H1 (cell line): Measurements from ENCODE around the gene BBIP1. TPM values are rescaled to one million over a fixed set of nuclear protein-coding genes. Genes with fewer than 3 reads are reported as not detected.

Source experiments
- CTCF ChIA-PET: fragments of 300-600 bp; sonication (Branson Sonifier 250); formaldehyde crosslinking; loops from one replicate; lab custom pipeline; 2021; ENCODE audit not compliant: partially characterized antibody; lab: Charles Lee
- POLR2A ChIA-PET: fragments of 300-600 bp; sonication (Branson Sonifier 250); formaldehyde crosslinking; loops from one replicate; lab custom pipeline; 2021; ENCODE audit warnings: inconsistent platforms; ENCODE audit not compliant: partially characterized antibody; lab: Charles Lee
- DNase-seq, 2 experiments: peaks; one replicate each; pipeline versions ENCODE4 v3.0.0 to v3.0.0-alpha.2; 2010 to 2022; ENCODE audit warnings: low spot score in 2 of 2, low read depth in 1 of 2, mixed read lengths in 1 of 2
- FAIRE-seq: peaks from 2 replicates; lab custom pipeline; 2011; peaks lifted over from hg19 to GRCh38; lab: Jason Lieb, UNC
- H2AFZ ChIP-seq: 2 replicates; pipeline ENCODE4 v1.8.1; 2012; ENCODE audit warnings: low read length, inconsistent platforms
- H2AK5ac ChIP-seq: 2 replicates; pipeline ENCODE4 v1.6.1; 2013; ENCODE audit warnings: low read depth, low read length
- H2BK120ac ChIP-seq: replicated peaks from 2 replicates; pipeline ENCODE3; 2013; ENCODE audit warnings: low read depth, low read length, inconsistent platforms
- H2BK12ac ChIP-seq: 2 replicates; pipeline ENCODE4 v1.6.1; 2013; ENCODE audit warnings: low read depth, low read length
- H2BK15ac ChIP-seq: 2 replicates; pipeline ENCODE4 v1.6.1; 2013; ENCODE audit warnings: low read length
- H2BK20ac ChIP-seq: 2 replicates; pipeline ENCODE4 v1.6.1; 2013; ENCODE audit warnings: low read length
- H2BK5ac ChIP-seq: 2 replicates; pipeline ENCODE4 v1.6.1; 2013; ENCODE audit warnings: low read depth, low read length
- H3K14ac ChIP-seq: 2 replicates; pipeline ENCODE4 v1.6.1; 2013; ENCODE audit warnings: inconsistent platforms; ENCODE audit not compliant: insufficient read length
- H3K18ac ChIP-seq: 2 replicates; pipeline ENCODE4 v1.6.1; 2013; ENCODE audit warnings: low read length; ENCODE audit errors: extremely low read depth
- H3K23ac ChIP-seq: 2 replicates; pipeline ENCODE4 v1.6.1; 2013; ENCODE audit warnings: inconsistent platforms; ENCODE audit not compliant: insufficient read length
- H3K23me2 ChIP-seq: 2 replicates; pipeline ENCODE4 v1.6.1; 2013; ENCODE audit warnings: low read depth, low read length
- H3K27ac ChIP-seq: 2 replicates; pipeline ENCODE4 v1.6.1; 2011; ENCODE audit warnings: low read depth, low read length, inconsistent platforms
- H3K27me3 ChIP-seq, 4 experiments: replicated peaks in 1 of 4; 1 replicate in 1 of 4; 2 replicates in 3 of 4; pipeline versions ENCODE4 v1.6.1 to v1.8.1; 2011 to 2013; ENCODE audit warnings: low read length in 3 of 4, mild to moderate bottlenecking in 3 of 4, inconsistent platforms in 2 of 4, mixed read lengths in 2 of 4, moderate library complexity in 1 of 4; ENCODE audit not compliant: control insufficient read depth in 3 of 4, insufficient read depth in 3 of 4; ENCODE audit errors: extremely low read depth in 1 of 4
- H3K36me3 ChIP-seq, 4 experiments: 2 replicates each; pipeline versions ENCODE4 v1.6.1 to v1.8.1; 2011 to 2013; ENCODE audit warnings: mild to moderate bottlenecking in 4 of 4, low read length in 3 of 4, moderate library complexity in 2 of 4, control low read depth in 1 of 4, inconsistent platforms in 1 of 4; ENCODE audit not compliant: insufficient read depth in 4 of 4, control insufficient read depth in 2 of 4
- H3K4ac ChIP-seq: replicated peaks from 2 replicates; pipeline ENCODE3; 2013; ENCODE audit warnings: low read length, low read depth, mixed read lengths, inconsistent platforms; ENCODE audit not compliant: insufficient read length
- H3K4me1 ChIP-seq, 4 experiments: replicated peaks in 1 of 4; 1 replicate in 1 of 4; 2 replicates in 3 of 4; pipeline versions ENCODE4 v1.6.1 to v1.8.1; 2011 to 2013; ENCODE audit warnings: low read length in 3 of 4, inconsistent platforms in 2 of 4, mixed read lengths in 1 of 4; ENCODE audit not compliant: insufficient read depth in 4 of 4, control insufficient read depth in 3 of 4
- H3K4me2 ChIP-seq, 2 experiments: 2 replicates each; pipeline versions ENCODE4 v1.6.1 to v1.8.1; 2011 to 2013; ENCODE audit warnings: low read depth in 2 of 2, low read length in 2 of 2, control low read depth in 1 of 2, inconsistent platforms in 1 of 2, mild to moderate bottlenecking in 1 of 2; ENCODE audit not compliant: insufficient read depth in 1 of 2
- H3K4me3 ChIP-seq, 4 experiments: fragments of 200-600, 300-600 bp in 1 of 4; sonication (generic), shearing (Covaris generic), sonication (Bioruptor Twin) in 1 of 4; 2 replicates each; pipeline versions ENCODE4 v1.5.1 to v1.8.1; 2011 to 2016; ENCODE audit warnings: low read length in 4 of 4, low read depth in 3 of 4, control low read depth in 2 of 4, inconsistent platforms in 2 of 4, mild to moderate bottlenecking in 2 of 4, mixed read lengths in 1 of 4, moderate library complexity in 1 of 4; ENCODE audit not compliant: insufficient read depth in 2 of 4; ENCODE audit errors: extremely low read depth in 1 of 4
- H3K56ac ChIP-seq: replicated peaks from 2 replicates; pipeline ENCODE3; 2013; ENCODE audit warnings: low read depth, mild to moderate bottlenecking, mixed read lengths, low read length, inconsistent platforms; ENCODE audit not compliant: insufficient read length
- H3K79me1 ChIP-seq: 2 replicates; pipeline ENCODE4 v1.6.1; 2013; ENCODE audit warnings: low read depth, low read length, control low read depth
- H3K79me2 ChIP-seq, 2 experiments: 2 replicates each; pipeline versions ENCODE4 v1.6.1 to v1.8.1; 2012 to 2013; ENCODE audit warnings: low read length in 2 of 2, mild to moderate bottlenecking in 2 of 2, inconsistent platforms in 1 of 2; ENCODE audit not compliant: insufficient read depth in 2 of 2, control insufficient read depth in 1 of 2
- H3K9ac ChIP-seq, 4 experiments: replicated peaks in 1 of 4; 1 replicate in 1 of 4; 2 replicates in 3 of 4; pipeline versions ENCODE4 v1.6.1 to v1.8.1; 2011 to 2013; ENCODE audit warnings: low read depth in 3 of 4, low read length in 3 of 4, control low read depth in 2 of 4, mild to moderate bottlenecking in 2 of 4, moderate library complexity in 2 of 4, inconsistent platforms in 1 of 4; ENCODE audit errors: extremely low read depth in 1 of 4
- H3K9me3 ChIP-seq, 2 experiments: 2 replicates each; pipeline versions ENCODE4 v1.6.1 to v1.8.1; 2012 to 2013; ENCODE audit warnings: mild to moderate bottlenecking in 2 of 2, moderate library complexity in 2 of 2, control low read depth in 1 of 2, inconsistent platforms in 1 of 2, low read depth in 1 of 2, low read length in 1 of 2, mixed read lengths in 1 of 2; ENCODE audit not compliant: insufficient read depth in 2 of 2
- H4K20me1 ChIP-seq, 2 experiments: replicated peaks in 1 of 2; 2 replicates each; pipeline versions ENCODE3 to v1.8.1; 2011 to 2013; ENCODE audit warnings: inconsistent platforms in 2 of 2, low read length in 2 of 2, mild to moderate bottlenecking in 1 of 2; ENCODE audit not compliant: insufficient read depth in 2 of 2, control insufficient read depth in 1 of 2
- H4K5ac ChIP-seq: 2 replicates; pipeline ENCODE4 v1.6.1; 2013; ENCODE audit warnings: low read length, low read depth, mixed read lengths, inconsistent platforms; ENCODE audit not compliant: insufficient read length
- H4K8ac ChIP-seq: 2 replicates; pipeline ENCODE4 v1.8.0; 2013; ENCODE audit warnings: mild to moderate bottlenecking, moderate library complexity, low read length, inconsistent platforms; ENCODE audit not compliant: insufficient read depth; ENCODE audit errors: extremely low read depth
- H4K91ac ChIP-seq: replicated peaks from 2 replicates; pipeline ENCODE3; 2013; ENCODE audit warnings: low read length, mixed read lengths, inconsistent platforms; ENCODE audit not compliant: insufficient read length
- WGBS, 2 experiments: shearing (Covaris generic) in 1 of 2; methylation state at CpG; one replicate each; pipeline versions ENCODE4 v1.1.6 to v1.1.7; 2013 to 2015; ENCODE audit warnings: low lambda C conversion rate in 2 of 2, mixed read lengths in 2 of 2, inconsistent platforms in 1 of 2, low coverage in 1 of 2, missing lambda C conversion rate in 1 of 2; ENCODE audit not compliant: insufficient replicate concordance in 2 of 2, insufficient coverage in 1 of 2, insufficient read length in 1 of 2; ENCODE audit errors: extremely low coverage in 1 of 2, missing lambda C conversion rate in 1 of 2; 5-methylcytosine and 5-hydroxymethylcytosine counted together
- polyA plus RNA-seq, 7 experiments: library from polyadenylated mRNA; depleted of rRNA in 3 of 7; stranded (reverse) in 5 of 7; unstranded in 2 of 7; fragments of >200 nt in 5 of 7; fragments of 200-250 nt in 2 of 7; gene quantifications; 1 replicate in 5 of 7; 2 replicates in 1 of 7; 4 replicates in 1 of 7; pipeline versions ENCODE4 v1.2.1 to v1.2.3, GENCODE V29; 2011 to 2013; ENCODE audit warnings: missing spikeins in 2 of 7, mixed read lengths in 2 of 7
- total RNA-seq: library from RNA; stranded (reverse); fragmentation: NEBNext Ultra II Directional; extraction: Animal tissue kit (Norgen Biotek cat#: 25700); gene quantifications from 2 replicates; pipeline ENCODE4 v1.2.1, GENCODE V29; 2021

Gene BBIP1
- total and polyA plus RNA-seq, 2 of the 8 experiments (the other 6 are each of a cell fraction or from before 2014, with no cell fraction given): 8.8 to 19.6 TPM

- DNase-seq: no peak
- Histone ChIP-seq H2BK15ac (no peak overlapping the region), H4K8ac (no peak overlapping the region), H3K23me2 (no peaks in the 10 kb centered on the region), H2BK120ac (no peak overlapping the region), H3K14ac (no peak overlapping the region), H2AFZ (no peak overlapping the region), H3K4me1 (peaks cover 0 to 3% (median 0%) of the 10 kb centered on the region in 4 experiments; a peak in 1 of 7 replicates), H3K27ac (no peak overlapping the region), H3K79me2 (peaks cover 4 to 100% of the 10 kb centered on the region in 2 experiments), H2BK20ac (no peak overlapping the region), H3K56ac (no peak overlapping the region), H4K91ac (no peak overlapping the region), H2BK12ac (no peak overlapping the region), H4K5ac (no peak overlapping the region), H3K27me3 (no peaks in the 10 kb centered on the region), H3K79me1 (peaks cover 4% of the 10 kb centered on the region; the same call in 1 of the 2 replicates), H3K36me3 (no peaks in the 10 kb centered on the region), H3K18ac (no peak overlapping the region), H3K23ac (no peak overlapping the region), H3K4me3 (no peak overlapping the region), H2BK5ac (no peak overlapping the region), H3K9ac (no peak overlapping the region), H4K20me1 (peaks cover 1 to 5% of the 10 kb centered on the region in 2 experiments), H3K9me3 (no peaks in the 10 kb centered on the region), H3K4ac (no peak overlapping the region), H3K4me2 (no peak overlapping the region), H2AK5ac (no peak overlapping the region)
- 85% methylated on average over 1 of the region's 1 CpG; no CpG with 5 or more reads in 1 of the 2 experiments for WGBS, 2 experiments
- FAIRE-seq: no peak
- ChIA-PET CTCF (interaction anchor here (1.2 kb wide), 1 partner anchor 9 kb away, joined by 3 read pairs; no protein-coding TSS in a partner anchor), POLR2A (no interaction called here)
These were observed 12.9 kb upstream of the BBIP1 start for GRCh38 chr10:110931769-110932381.
